GM12874 (cell line): ENCODE data around the gene BNC2.

Experiments
- CTCF ChIP-seq: IDR thresholded peaks from 2 replicates; pipeline ENCODE4 v1.5.1; 2011; ENCODE audit warnings: low read depth, mild to moderate bottlenecking, control low read depth, low read length, moderate library complexity; ENCODE audit not compliant: insufficient read depth

The BNC2 gene

GRCh38 chr9:16364347-16364746 lies 506.1 kb downstream of the BNC2 start:
- no peak for TF ChIP-seq CTCF

- no peak for TF ChIP-seq CTCF
These were observed 506.6 kb downstream of the BNC2 start for GRCh38 chr9:16363916-16364315.

GRCh38 chr9:16363073-16363781 lies 507.2 kb downstream of the BNC2 start:
- no peak for TF ChIP-seq CTCF

- TF ChIP-seq CTCF, result no peak
These were observed 508.5 kb downstream of the BNC2 start for GRCh38 chr9:16361939-16362338.

- no peak for TF ChIP-seq CTCF
These were observed 509.4 kb downstream of the BNC2 start for GRCh38 chr9:16361118-16361517.

GRCh38 chr9:16360247-16360646 lies 510.2 kb downstream of the BNC2 start:
- TF ChIP-seq CTCF, result no peak
